Smooth muscle cell of the brain vasculature (primary cell): Measurements from ENCODE around the gene PODN.

ENCODE experiments used
- DNase-seq: peaks from one replicate; pipeline ENCODE4 v3.0.0-alpha.2; 2012; ENCODE audit warnings: low read depth, low spot score

Gene PODN

DNA sequence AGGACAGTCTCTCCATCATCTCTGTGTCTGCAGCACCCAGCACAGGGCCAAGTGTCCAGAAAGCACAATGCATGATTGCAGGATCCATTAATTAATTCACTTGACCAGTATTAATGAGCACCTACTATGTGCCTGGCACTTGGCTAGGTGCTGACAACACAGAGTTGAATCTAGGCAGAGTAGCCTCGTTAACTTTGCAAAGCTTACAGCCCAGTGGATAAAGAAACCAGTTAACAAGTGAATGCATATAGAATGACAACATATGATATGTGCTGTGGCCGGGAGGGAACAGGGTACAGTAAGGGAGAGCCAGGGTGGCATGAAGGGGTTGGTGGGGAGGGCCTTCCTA lies 69.6 kb downstream of the PODN start:
- DNase-seq: no peak

DNA sequence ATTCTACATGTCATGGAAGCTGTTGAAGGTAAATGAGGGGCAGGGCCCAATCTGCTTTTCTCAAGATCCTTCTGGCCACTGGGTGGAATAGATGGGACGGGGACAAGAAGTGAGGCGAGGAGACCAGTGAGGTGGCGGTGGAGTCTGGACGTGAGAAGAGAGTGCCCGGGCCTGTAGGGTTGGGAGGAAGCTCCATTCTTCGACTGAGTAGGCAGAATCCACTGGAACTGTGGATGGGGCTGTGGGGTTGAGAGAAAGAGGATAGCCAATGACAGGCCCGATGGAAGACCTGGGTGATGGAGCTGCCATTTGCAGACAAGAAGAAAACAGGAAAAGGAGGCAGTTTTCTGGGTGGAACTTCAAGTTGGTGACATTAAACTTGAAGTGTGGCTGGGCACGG lies 70.2 kb downstream of the PODN start:
- DNase-seq: no peak

DNA sequence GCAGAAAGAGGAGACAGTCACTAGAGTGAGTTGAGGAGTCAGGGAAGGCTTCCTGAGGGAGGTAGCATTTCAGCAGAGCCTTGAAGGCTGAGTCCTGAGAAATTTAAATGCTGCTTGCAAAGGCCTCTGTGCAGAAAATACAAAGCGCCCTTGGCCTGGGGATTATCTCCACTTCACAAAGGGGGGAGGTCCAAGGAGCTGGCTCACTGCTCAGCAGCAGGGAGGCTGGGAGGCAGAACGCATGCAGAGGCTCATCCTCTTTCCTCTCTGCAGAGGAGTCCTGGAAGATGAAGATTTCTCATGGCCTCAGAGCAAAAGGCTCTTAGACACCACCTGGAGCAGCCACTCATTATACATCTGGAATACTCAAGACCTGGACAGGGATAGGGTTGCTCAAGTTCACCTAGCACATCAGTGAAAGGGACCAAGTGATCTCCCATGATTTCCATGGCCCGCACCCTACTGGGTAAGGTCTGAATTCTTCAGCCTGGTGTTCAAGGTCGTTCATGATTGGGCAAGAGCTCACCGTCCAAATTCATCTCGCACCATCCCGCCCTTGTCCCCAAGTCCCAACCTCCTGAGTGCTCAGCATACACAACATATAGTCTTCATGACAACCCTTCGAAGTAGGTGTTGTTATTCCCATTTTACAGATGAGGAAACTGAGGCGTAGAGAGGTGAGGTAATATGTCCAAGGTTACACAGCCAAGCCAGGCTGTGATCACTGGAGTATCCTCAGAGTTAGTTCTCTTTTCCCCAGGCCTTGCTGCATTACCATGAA lies 71.4 kb downstream of the PODN start:
- no peak for DNase-seq

DNA sequence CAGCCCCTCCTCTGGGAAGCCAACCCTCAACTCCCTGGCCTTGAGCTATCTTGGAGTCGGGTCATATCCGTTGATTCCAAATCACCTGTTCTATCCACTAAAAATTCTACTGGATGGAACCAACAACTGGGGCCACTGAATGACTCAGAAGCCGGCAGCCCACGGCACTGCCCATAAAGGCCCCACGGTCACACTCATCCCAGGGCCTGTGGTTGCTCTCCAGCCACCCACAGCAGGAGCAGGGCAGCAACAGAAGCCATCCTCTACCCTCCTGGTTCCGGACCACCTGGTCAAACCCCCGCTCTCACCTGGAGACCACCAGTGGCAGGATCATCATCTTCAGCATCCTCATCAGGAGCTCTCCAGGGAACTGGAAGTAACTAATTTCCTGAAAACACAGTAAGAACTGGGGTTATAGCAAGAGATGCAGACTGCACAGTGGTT lies 72.1 kb downstream of the PODN start:
- DNase-seq: no peak
